ENCODE results near the gene CYP26A1. TPM values are rescaled to one million over a fixed set of nuclear protein-coding genes. Genes with fewer than 3 reads are reported as not detected.

Gene CYP26A1
- total RNA-seq, 1 experiment from 2014 or later, result not detected

- no peak overlapping the region for H3K27ac Mint-ChIP-seq (ENCODE audit: low read depth, unreplicated experiment)
These were observed 1.9 kb downstream of the CYP26A1 start for GRCh38 chr10:93075369-93076221.

GRCh38 chr10:93076871-93077270 lies 3.2 kb downstream of the CYP26A1 start:
- intact Hi-C loops (cut with micrococcal nuclease), result no loop called here
- ChIA-PET POLR2A (interaction anchor here (0.5 to 1.4 kb wide), 2 partner anchors 20 to 46 kb away, joined by 3 read pairs; no protein-coding TSS in a partner anchor), CTCF (interaction anchor here (0.7 to 1.9 kb wide), 13 partner anchors 36 to 436 kb away, joined by 3 to 10 read pairs (median 4); no protein-coding TSS in a partner anchor)
- no peak for TF ChIP-seq CTCF (IDR thresholded peaks at IDR 0.05; ENCODE audit: unreplicated experiment)
- no peak overlapping the region for H3K4me3 Mint-ChIP-seq (ENCODE audit: unreplicated experiment)
- H3K27ac Mint-ChIP-seq (ENCODE audit: low read depth, unreplicated experiment), result no peak overlapping the region
- DNase-seq (ENCODE audit: unreplicated experiment), result no peak
- no peaks in the 10 kb centered on the region for H3K9me3 Mint-ChIP-seq (ENCODE audit: unreplicated experiment)
- peaks cover 5% of the 10 kb centered on the region for H3K4me1 Mint-ChIP-seq (ENCODE audit: insufficient read depth, unreplicated experiment)
- H3K27me3 Mint-ChIP-seq (ENCODE audit: insufficient read depth, unreplicated experiment), result peaks cover 52% of the 10 kb centered on the region
- no TSS peak for BruUV-seq (replicated peaks)
- H3K36me3 Mint-ChIP-seq (ENCODE audit: insufficient read depth, unreplicated experiment), result no peaks in the 10 kb centered on the region

More at GRCh38 chr10:93075369-93076221, 1.9 kb downstream of the CYP26A1 start:
- H3K4me1 Mint-ChIP-seq (ENCODE audit: insufficient read depth, unreplicated experiment), result peaks cover 5% of the 10 kb centered on the region
- no peak for TF ChIP-seq CTCF (IDR thresholded peaks at IDR 0.05; ENCODE audit: unreplicated experiment)
- no peak overlapping the region for H3K4me3 Mint-ChIP-seq (ENCODE audit: unreplicated experiment)
- no TSS peak for BruUV-seq (replicated peaks)
- ChIA-PET CTCF (interaction anchor here (0.5 to 1.7 kb wide), 9 partner anchors 16 to 400 kb away, joined by 3 to 10 read pairs (median 4); no protein-coding TSS in a partner anchor), POLR2A (interaction anchor here (0.7 kb wide), 1 partner anchor 95 kb away, joined by 3 read pairs; no protein-coding TSS in a partner anchor)
- peaks cover 54% of the 10 kb centered on the region for H3K27me3 Mint-ChIP-seq (ENCODE audit: insufficient read depth, unreplicated experiment)
- H3K36me3 Mint-ChIP-seq (ENCODE audit: insufficient read depth, unreplicated experiment), result no peaks in the 10 kb centered on the region
- intact Hi-C loops (cut with micrococcal nuclease), result no loop called here
- H3K9me3 Mint-ChIP-seq (ENCODE audit: unreplicated experiment), result no peaks in the 10 kb centered on the region
- no peak for DNase-seq (ENCODE audit: unreplicated experiment)

GRCh38 chr10:93077860-93078337 lies 4.2 kb downstream of the CYP26A1 start:
- peaks cover 5% of the 10 kb centered on the region for H3K4me1 Mint-ChIP-seq (ENCODE audit: insufficient read depth, unreplicated experiment)
- no peaks in the 10 kb centered on the region for H3K9me3 Mint-ChIP-seq (ENCODE audit: unreplicated experiment)
- no peaks in the 10 kb centered on the region for H3K36me3 Mint-ChIP-seq (ENCODE audit: insufficient read depth, unreplicated experiment)
- no peak overlapping the region for H3K4me3 Mint-ChIP-seq (ENCODE audit: unreplicated experiment)
- peaks cover 42% of the 10 kb centered on the region for H3K27me3 Mint-ChIP-seq (ENCODE audit: insufficient read depth, unreplicated experiment)
- H3K27ac Mint-ChIP-seq (ENCODE audit: low read depth, unreplicated experiment), result no peak overlapping the region
- TF ChIP-seq CTCF (IDR thresholded peaks at IDR 0.05; ENCODE audit: unreplicated experiment), result no peak
- POLR2A ChIA-PET, result interaction anchor here (1.4 kb wide), 1 partner anchor 21 kb away, joined by 3 read pairs; no protein-coding TSS in a partner anchor
- BruUV-seq (replicated peaks), result no TSS peak
- DNase-seq (ENCODE audit: unreplicated experiment), result no peak
- intact Hi-C loops (cut with micrococcal nuclease), result no loop called here
- CTCF ChIA-PET, result interaction anchor here (0.6 to 3.8 kb wide), 15 partner anchors 38 to 435 kb away, joined by 3 to 37 read pairs (median 3); no protein-coding TSS in a partner anchor
